ENCODE measurements around the gene MTX3. TPM values are rescaled to one million over a fixed set of nuclear protein-coding genes. Genes with fewer than 3 reads are reported as not detected.

Gene MTX3
- total RNA-seq (2013; cell fraction: nucleolus; rRNA removed): 47.7 and 50.7 TPM in 2 replicates
- 8.5 and 11.3 TPM in 2 replicates for total RNA-seq (2014; rRNA removed)
- 13.4 and 14.2 TPM in 2 replicates for total RNA-seq (2014; rRNA removed; fragmentation: Illumina TruSeq; extraction: Trizol)
- total RNA-seq (2021): 9.0 and 10.0 TPM in 2 replicates
- polyA plus RNA-seq (2011; ENCODE audit: low read depth): 4.3 TPM
- 18.9 and 29.2 TPM in 2 replicates for polyA plus RNA-seq (2011; rRNA removed)
- polyA plus RNA-seq (2011; cell fraction: cytosol; rRNA removed): 7.6 and 8.1 TPM in 2 replicates
- polyA plus RNA-seq (2011; cell fraction: nucleus; rRNA removed): 15.0 and 17.1 TPM in 2 replicates
- 5.7 and 6.4 TPM in 2 replicates for polyA plus RNA-seq (2012)
- polyA plus RNA-seq (2014; fragmentation: Illumina TruSeq; extraction: Trizol): 12.8 and 18.2 TPM in 2 replicates
- polyA plus RNA-seq (2014; fragmentation: Nextera tagmentation; extraction: Ambion mirVana): 1 to 10 TPM; 1.8 to 3.1 TPM
- 8.6 and 10.9 TPM in 2 replicates for polyA plus RNA-seq (2014; rRNA removed)
- polyA plus RNA-seq (2016; fragmentation: Nextera tagmentation; extraction: Ambion mirVana): 1 to 10 TPM; 5.5 to 6.4 TPM
- polyA minus RNA-seq (2011; rRNA and poly(A)+ RNA removed): 8.5 and 12.6 TPM in 2 replicates
- 4.0 and 5.1 TPM in 2 replicates for polyA minus RNA-seq (2011; cell fraction: cytosol; rRNA and poly(A)+ RNA removed)
- polyA minus RNA-seq (2011; cell fraction: nucleus; rRNA and poly(A)+ RNA removed): 5.2 and 6.1 TPM in 2 replicates
- Bru-seq, nascent RNA: percentile 86 among the genes with signal in this experiment
- BruChase-seq, experiment 1, labeled RNA remaining after a 6-hour chase: percentile 95 among the genes with signal in this experiment
- BruChase-seq, experiment 2, labeled RNA remaining after a 2-hour chase: percentile 95 among the genes with signal in this experiment
- long read RNA-seq, experiment 1, partial matches to known transcripts: 0 of 1 reads
- long read RNA-seq, experiment 1, other reads (novel, unspliced or antisense): 0 of 1 reads
- long read RNA-seq, experiment 2, full-length matches to known transcripts: 3 of 11 reads
- long read RNA-seq, experiment 2, partial matches to known transcripts: 5 of 11 reads
- long read RNA-seq, experiment 2, other reads (novel, unspliced or antisense): 3 of 11 reads

- RAD21 ChIA-PET (ENCODE audit: unreplicated experiment): interaction anchor here (0.8 to 1.7 kb wide), 5 partner anchors 11 to 119 kb away, joined by 3 to 9 read pairs (median 4); no protein-coding TSS in a partner anchor
- H2AFZ ChIP-seq (ENCODE audit: control insufficient read depth, low read depth, low read length): peak within 1 kb of the TSS; percentile 87
- no TSS peak for BruUV-seq (replicated peaks)
- FAIRE-seq: no peak
- H4K20me1 ChIP-seq (ENCODE audit: control insufficient read depth, insufficient read depth): no peaks in the 10 kb centered on the region
- 2% methylated on average over 48 of the region's 50 CpGs for WGBS (ENCODE audit: insufficient coverage, insufficient replicate concordance, low lambda C conversion rate, missing lambda C conversion rate)
- ATAC-seq: peak; percentile 96
- H3K79me2 ChIP-seq (ENCODE audit: control insufficient read depth, insufficient read depth, low read length): peaks cover 4% of the 10 kb centered on the region
- peak; percentile 57 for DNase-seq (ENCODE audit: low read depth, low spot score)
- POLR2A ChIA-PET: interaction anchor here (0.6 to 0.9 kb wide), 3 partner anchors 13 to 265 kb away, joined by 3 read pairs; partner anchors contain the start of gene SERINC5
- H3K27ac ChIP-seq (ENCODE audit: control insufficient read depth, insufficient read depth): peak within 1 kb of the TSS; percentile 86
- H3K4me2 ChIP-seq (ENCODE audit: control insufficient read depth, insufficient read depth): peak within 1 kb of the TSS; percentile 55
- peaks cover 4% of the 10 kb centered on the region; the same call in 1 of the 2 replicates for H3K4me1 ChIP-seq (ENCODE audit: control insufficient read depth, insufficient read depth, low read length)
- no peaks in the 10 kb centered on the region for H3K9me3 ChIP-seq (replicated peaks; ENCODE audit: control insufficient read depth, insufficient read depth, low read length)
- peak within 1 kb of the TSS; percentile 88 for H3K9ac ChIP-seq (ENCODE audit: control insufficient read depth, insufficient read depth, low read length)
- SMC1A ChIA-PET (ENCODE audit: uncharacterized antibody, unreplicated experiment): interaction anchor here (0.8 to 1.7 kb wide), 4 partner anchors 9 to 135 kb away, joined by 3 to 4 read pairs (median 3); no protein-coding TSS in a partner anchor
- no peaks in the 10 kb centered on the region for H3K27me3 ChIP-seq (replicated peaks in 1 of 2; ENCODE audit: control insufficient read depth in 2 of 2, insufficient read depth in 2 of 2, low read length in 1 of 2)
- in situ Hi-C loops (cut with MboI) (no loop called here), intact Hi-C loops (cut with micrococcal nuclease; ENCODE audit: unreplicated experiment) (loop anchor here (2.0 kb wide), 1 partner anchor 92 kb away; no protein-coding TSS in a partner anchor)
- peaks cover 0 to 5% of the 10 kb centered on the region in 2 experiments; a peak in 1 of 4 replicates for H3K36me3 ChIP-seq (ENCODE audit: control insufficient read depth in 2 of 2, insufficient read depth in 2 of 2, low read length in 1 of 2)
- CTCF ChIA-PET: interaction anchor here (0.7 to 1.6 kb wide), 4 partner anchors 8 to 93 kb away, joined by 3 to 5 read pairs (median 4); no protein-coding TSS in a partner anchor
- peak within 1 kb of the TSS; percentile 86 for H3K4me3 ChIP-seq
- TF ChIP-seq E4F1 (IDR thresholded peaks at IDR 0.05; ENCODE audit: borderline replicate concordance, partially characterized antibody) (no peak), CHD2 (IDR thresholded peaks at IDR 0.05; ENCODE audit: borderline replicate concordance, low read depth, low read length) (peak; percentile 53; the same call in 1 of the 2 replicates), RB1 (IDR thresholded peaks at IDR 0.05; ENCODE audit: borderline replicate concordance) (peak; percentile 68; the same call in 1 of the 2 replicates), HDAC2 (IDR thresholded peaks at IDR 0.05) (no peak), SIN3A (IDR thresholded peaks at IDR 0.05; ENCODE audit: low read depth, low read length) (peak; percentile 64; the same call in 1 of the 2 replicates), IRF4 (IDR thresholded peaks at IDR 0.05; ENCODE audit: low read depth, low read length) (no peak), ESRRA (IDR thresholded peaks at IDR 0.05; ENCODE audit: low read length) (peak; percentile 72; the same call in 1 of the 2 replicates), HCFC1 (IDR thresholded peaks at IDR 0.05; ENCODE audit: low read length) (peak; percentile 70), DPF2 (IDR thresholded peaks at IDR 0.05) (0 out of 2 replicates have a peak, but pooled peaks have one; percentile 23), FOS (IDR thresholded peaks at IDR 0.05; ENCODE audit: borderline replicate concordance, extremely low read depth, insufficient read length) (no peak), ZZZ3 (IDR thresholded peaks at IDR 0.05; ENCODE audit: control insufficient read depth, insufficient read length, low read depth) (no peak), IKZF2 (IDR thresholded peaks at IDR 0.05) (no peak), NKRF (conservative IDR thresholded peaks at IDR 0.05) (peak; percentile 79), CREB1 (IDR thresholded peaks at IDR 0.05; ENCODE audit: low read depth) (0 out of 2 replicates have a peak, but pooled peaks have one; percentile 21)
Measured at GRCh38 chr5:79990598-79991507, at the start of gene MTX3. MTX3 (minus strand) TSS chr5:79991262; CDS start chr5:79991238, 24 bp downstream.

Data from GM12878 (cell line).